D341Med (cell line): ENCODE results near the gene CENPVL2.
A peak's percentile ranks its signal among the peaks of the same experiment; 100 is the strongest.
"Not testable (repeated sequence)": the region's sequence is repeated elsewhere in the genome, so short reads cannot be mapped to it uniquely, and the experiment has no call there.

Experiments used
- DNase-seq: peaks from one replicate; pipeline ENCODE4 v3.0.0; 2012; ENCODE audit warnings: low spot score

Gene CENPVL2

DNA sequence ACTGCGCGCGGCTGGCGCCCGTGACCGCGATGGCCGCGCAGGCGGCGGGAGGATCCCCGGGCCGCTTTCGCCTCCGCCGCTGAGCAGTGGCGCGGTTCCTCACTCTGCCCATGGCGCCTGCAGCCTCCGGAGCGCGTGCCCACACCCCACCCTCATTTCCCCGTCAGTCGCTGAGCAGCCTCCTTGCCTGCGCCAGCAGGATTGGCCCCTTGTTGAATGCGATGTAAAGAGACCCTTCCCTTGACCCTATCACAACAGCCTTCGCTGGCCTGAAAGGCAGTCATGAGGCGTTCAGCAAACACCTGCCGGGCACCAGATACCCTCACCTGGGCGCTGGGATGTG lies at the start of gene CENPVL2:
Gene CENPVL2, minus strand, starts transcription at position 112 of the 343 bp plus-strand sequence. Its CDS starts 0 bp downstream, at position 112.
- DNase-seq = not testable (repeated sequence)

GRCh38 chrX:51728202-51728601 lies 45.6 kb upstream of the CENPVL2 start:
- DNase-seq = no peak

GRCh38 chrX:51712943-51713647 lies 30.5 kb upstream of the CENPVL2 start:
- DNase-seq = not testable (repeated sequence)

DNA sequence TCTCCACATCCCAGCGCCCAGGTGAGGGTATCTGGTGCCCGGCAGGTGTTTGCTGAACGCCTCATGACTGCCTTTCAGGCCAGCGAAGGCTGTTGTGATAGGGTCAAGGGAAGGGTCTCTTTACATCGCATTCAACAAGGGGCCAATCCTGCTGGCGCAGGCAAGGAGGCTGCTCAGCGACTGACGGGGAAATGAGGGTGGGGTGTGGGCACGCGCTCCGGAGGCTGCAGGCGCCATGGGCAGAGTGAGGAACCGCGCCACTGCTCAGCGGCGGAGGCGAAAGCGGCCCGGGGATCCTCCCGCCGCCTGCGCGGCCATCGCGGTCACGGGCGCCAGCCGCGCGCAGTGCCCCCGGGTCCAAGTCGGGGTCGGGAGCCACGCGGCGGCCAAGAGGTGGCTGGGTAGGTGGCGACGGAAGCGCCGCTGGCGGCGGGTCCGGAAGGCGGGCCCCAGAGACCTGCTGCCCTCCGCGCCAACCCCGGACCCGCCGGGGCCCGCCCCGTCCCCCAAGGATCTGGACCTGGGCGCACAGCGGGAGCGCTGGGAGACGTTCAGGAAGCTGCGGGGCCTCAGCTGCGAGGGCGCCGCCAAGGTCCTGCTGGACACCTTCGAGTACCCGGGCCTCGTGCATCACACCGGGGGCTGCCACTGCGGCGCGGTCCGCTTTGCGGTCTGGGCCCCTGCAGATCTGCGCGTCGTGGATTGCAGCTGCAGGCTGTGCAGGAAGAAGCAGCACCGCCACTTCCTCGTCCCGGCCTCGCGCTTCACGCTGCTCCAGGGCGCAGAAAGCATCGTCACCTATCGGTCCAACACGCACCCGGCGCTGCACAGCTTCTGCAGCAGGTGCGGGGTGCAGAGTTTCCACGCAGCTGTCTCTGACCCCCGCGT lies 27.9 kb upstream of the CENPVL2 start, which contains the start of gene CENPVL1:
Gene CENPVL1, plus strand, starts transcription at position 236 of the 888 bp plus-strand sequence. Its CDS starts 0 bp downstream, at position 236.
- DNase-seq = not testable (repeated sequence)

GRCh38 chrX:51697397-51697796 lies 14.8 kb upstream of the CENPVL2 start:
- DNase-seq = no peak

- DNase-seq = no peak
These were observed 11.6 kb upstream of the CENPVL2 start for GRCh38 chrX:51694254-51694653.

GRCh38 chrX:51681808-51682719 lies 567 bp downstream of the CENPVL2 start:
- DNase-seq = not testable (repeated sequence)

GRCh38 chrX:51679689-51680433 lies 2.8 kb downstream of the CENPVL2 start:
- not testable (repeated sequence) for DNase-seq

- no peak for DNase-seq
These were observed 16.6 kb downstream of the CENPVL2 start for GRCh38 chrX:51665981-51666380.

DNA sequence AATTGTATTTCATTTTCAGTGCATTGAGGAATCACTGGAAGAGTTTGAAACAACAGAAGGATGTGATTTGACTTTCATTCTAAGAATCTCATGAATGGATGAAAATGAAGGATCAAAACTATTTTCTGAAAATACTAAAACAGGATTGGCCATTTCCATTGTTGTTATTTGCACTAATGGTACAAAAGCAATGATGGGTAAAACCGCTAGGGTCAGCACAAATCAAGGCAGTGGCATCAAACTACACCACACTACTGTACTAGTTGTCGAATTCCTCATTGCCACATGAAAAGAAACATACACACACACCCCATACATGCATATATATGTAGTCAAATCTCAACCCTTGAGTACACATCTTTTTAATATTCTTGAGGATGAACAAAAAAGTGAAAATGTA lies 39.3 kb downstream of the CENPVL2 start:
- no peak for DNase-seq

GRCh38 chrX:51641421-51642021 lies 41.1 kb downstream of the CENPVL2 start:
- peak; percentile 40 for DNase-seq

DNA sequence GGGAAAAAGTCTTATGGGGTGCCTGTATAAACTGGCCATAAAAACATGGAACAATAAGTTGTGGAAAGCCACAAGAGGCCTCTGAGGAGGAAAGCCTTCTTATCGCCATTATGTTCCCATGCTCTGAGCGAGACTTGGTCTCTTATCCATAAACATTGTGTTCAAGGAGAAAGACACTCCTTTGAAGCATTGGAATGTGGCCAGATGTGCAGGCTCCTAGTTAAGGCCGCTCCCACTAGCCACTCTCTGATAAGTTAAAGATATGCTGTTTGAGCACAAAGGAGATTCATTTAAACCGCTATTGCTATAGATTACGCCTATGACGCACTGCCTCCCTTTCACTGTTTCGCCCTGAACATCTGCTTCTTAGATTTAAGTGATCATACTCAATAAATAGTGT lies 46.1 kb downstream of the CENPVL2 start:
- not testable (repeated sequence) for DNase-seq
